Activated CD4-positive, CD25-positive, alpha-beta regulatory T cell treated with anti-CD3 and anti-CD28 coated beads, Interleukin-2, amount 50 U/mL, for 72 hours (primary cell): ENCODE results near the gene EGFL6.
"Not testable (repeated sequence)": the region's sequence is repeated elsewhere in the genome, so short reads cannot be mapped to it uniquely, and the experiment has no call there.

Experiments used
- DNase-seq: peaks from one replicate; pipeline ENCODE4 v3.0.0; 2021

The EGFL6 gene

DNA sequence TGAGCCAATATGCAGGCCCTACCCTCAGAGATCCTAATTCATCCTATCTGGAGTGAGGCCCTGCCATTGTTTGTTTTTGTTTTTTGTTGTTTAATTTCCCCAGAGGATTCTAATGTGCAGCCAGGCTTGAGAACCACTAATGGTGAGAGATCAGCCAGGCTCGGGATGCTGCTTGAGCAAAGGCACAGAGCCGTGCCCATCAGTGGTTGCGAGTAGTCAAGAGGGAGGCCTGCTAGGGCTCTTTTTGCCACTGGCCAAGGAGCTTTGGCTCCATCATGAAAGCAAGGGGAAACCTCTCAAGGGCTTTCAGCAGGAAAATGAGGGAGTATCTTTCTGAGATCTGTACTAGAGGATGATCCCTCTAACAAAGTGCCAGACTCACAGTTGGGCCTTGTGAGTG lies 86.3 kb downstream of the EGFL6 start:
- DNase-seq, result no peak

DNA sequence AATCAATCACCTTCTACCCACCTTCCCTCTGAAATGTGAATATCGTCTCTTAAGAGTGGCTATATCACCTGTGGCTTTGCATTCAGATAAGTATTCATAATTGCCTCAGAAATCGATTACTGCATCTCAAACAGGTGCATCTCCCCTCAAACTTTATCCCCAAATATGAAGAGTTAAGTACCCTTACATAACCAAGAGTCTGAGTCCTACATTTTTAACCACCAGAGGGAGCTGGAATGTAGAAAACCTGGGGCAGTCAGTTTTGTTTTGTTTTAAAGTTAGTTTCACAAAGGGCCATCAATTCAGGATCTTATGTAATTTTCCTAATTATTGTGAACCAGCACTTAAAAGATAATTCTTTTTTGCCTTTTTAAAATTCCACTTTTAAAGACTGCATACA lies 89.2 kb downstream of the EGFL6 start:
- DNase-seq, result no peak

DNA sequence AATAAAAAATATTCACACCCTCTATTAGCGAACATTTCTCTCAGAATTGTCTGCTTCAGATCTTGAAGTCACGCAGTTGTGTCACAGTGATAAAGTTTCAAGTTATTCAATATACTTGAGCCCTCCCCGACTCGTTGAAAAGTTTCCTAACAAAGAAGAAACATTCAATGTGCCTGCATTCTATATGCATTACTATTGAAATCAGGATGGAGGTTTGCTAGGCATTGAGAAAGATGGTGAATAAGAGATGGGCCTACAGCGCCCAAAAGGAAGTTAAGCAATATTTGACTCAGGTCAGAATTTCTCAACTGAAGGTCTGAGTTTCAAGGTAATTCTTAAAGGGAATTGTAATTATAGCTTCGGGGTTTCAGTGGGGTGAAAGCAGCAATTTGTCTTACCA lies 89.7 kb downstream of the EGFL6 start:
- DNase-seq, result no peak

DNA sequence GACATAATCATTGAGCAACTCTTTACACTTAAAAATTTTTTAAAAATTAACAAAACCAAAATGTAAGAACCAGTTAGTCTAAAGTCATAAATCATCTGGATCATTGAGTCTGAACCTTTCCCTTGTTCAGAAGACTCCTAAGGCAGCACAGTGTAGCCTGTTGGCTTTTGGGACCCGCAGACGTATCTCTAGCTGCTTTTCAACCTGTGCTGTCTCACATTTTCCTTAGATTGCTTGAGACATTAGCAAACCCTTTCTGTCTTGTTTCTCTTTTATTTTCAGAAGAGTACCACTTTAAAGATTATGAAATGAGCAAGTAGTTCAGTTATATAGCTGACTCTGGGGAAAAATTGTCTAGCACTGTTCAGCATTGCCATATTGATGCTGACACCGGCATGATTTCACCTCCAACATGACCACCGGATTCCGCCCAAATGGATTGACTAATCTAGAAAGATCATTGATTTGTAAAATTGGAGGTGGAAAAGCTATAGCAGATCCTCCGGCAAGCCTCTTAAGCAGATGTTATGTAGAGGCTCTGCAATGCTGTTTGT lies 92.4 kb downstream of the EGFL6 start:
- no peak for DNase-seq

DNA sequence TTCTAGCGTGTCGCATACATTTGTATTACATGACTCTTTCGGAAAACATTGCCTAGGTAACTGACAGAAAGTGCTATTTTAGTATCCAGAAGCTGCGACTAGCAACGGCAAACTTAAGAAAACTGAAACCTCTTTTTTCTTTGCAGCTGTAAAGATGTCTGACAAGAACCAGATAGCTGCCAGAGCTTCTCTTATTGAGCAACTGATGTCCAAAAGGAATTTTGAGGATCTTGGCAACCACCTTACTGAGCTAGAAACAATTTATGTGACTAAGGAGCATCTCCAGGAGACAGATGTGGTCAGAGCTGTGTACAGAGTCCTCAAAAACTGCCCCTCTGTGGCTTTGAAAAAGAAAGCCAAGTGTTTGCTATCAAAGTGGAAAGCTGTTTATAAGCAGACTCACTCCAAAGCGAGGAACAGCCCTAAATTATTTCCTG lies 93.0 kb downstream of the EGFL6 start:
- no peak for DNase-seq

DNA sequence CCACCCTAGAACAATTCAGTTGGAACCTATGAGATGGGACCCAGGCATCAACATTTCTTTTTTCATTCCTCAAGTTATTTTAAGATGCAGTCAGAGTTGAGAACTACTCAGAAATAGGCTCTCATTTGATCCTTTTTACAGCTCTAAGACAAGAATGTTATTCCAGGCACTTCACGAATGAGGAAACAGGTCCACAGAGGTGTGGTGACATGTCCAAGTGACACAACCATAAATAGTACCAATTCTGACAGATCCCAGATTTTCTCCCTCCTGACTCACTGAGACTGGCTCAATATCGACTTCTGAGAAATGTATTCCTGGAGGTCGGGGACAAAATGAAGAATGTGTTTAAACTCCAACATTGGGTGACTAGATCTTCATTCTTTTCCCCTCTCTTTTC lies 94.6 kb downstream of the EGFL6 start:
- DNase-seq, result no peak

DNA sequence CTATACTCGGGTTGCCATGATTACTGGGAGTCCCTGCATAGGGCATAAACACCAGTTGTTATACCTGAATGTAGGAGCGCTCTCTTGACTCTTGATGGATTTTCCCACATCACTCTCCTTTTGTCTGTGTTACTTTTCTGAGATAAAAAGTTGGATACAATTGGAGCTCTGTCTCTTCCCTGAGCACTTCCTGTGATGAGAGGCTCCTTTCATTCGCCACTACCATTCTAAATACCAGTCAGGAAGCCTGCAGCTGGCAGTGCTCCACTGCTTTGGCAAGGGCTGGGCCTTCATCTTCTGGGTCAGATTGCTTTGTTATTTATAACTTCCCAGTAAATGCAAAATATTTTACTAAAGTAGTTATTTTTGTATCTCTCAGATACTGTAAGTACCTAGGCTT lies 97.4 kb downstream of the EGFL6 start:
- DNase-seq, result no peak

DNA sequence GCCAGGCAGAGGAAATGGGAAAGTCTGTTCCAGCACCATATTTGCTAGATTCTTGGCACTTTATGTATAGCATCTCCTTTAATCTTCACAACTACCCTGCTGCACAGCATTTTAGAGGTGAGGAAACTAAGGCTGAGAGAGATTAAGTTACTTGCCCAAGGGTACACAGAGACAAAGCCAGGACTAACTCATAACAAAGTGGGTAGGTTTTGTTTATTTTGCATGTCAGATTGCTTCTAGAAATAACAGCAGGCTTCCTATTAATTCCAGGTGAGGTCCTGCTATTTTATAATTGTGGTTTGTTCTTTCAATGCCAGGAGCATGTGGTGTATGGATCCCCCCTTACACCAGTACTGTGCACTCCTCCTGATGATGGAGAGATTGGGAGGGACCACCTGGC lies 98.5 kb downstream of the EGFL6 start:
- DNase-seq, result no peak

DNA sequence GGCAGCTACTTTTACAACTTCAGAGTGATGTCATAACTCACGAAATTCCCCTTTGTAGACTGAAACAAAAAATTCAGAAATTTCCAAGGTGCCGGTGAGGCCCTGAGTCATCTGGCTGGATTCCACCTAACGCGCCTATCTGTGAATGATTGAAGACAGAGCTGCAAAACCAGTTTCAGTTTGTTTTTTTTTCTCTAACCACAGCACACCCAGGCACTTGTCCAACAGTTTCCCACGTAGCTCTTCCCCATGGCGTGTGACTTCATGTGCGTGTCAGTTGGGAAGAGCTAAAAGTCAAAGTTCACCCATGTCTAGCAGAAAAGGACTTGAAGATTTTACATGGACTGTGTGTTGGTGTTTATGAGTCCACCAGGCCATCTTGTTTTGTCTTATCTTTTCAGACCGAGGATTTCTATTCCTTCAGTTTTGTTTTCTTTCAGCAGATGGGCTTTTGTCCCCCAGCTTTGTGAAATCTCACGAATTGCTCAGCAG lies 99.9 kb downstream of the EGFL6 start:
- no peak for DNase-seq

DNA sequence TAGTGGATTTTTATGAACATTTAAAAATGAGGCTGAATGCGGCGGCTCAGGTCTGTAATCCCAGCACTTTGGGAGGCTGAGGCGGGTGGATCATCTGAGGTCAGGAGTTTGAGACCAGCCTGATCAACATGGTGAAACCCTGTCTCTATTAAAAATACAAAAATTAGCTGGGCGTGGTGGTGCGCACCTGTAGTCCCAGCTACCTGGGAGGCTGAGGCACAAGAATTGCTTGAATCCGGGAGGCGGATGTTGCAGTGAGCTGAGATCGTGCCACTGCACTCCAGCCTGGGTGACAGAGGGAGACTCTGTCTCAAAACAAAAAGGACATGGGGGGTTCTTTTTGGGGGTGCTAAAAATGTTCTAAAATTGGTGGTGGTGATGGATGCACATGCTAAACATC lies 100.4 kb downstream of the EGFL6 start:
- DNase-seq, result not testable (repeated sequence)

DNA sequence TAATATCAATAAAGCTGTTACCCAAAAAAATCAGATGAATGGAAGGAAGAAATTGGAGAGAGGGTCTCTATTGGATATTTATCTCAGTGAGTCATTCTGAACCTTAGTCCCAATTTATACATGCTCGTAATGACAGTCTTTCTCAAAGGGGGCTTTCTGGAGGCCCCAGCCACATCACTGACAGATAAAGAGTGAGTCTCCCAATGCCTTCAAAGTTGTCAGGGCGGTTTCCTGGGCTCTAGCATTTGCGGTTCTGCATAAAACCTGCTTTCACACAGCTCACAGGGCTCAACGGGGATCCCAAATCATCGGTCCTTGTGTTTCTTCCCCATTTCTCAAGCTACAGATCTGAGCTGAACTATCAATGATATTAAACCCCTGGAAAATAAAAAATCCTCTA lies 100.8 kb downstream of the EGFL6 start:
- DNase-seq, result no peak

DNA sequence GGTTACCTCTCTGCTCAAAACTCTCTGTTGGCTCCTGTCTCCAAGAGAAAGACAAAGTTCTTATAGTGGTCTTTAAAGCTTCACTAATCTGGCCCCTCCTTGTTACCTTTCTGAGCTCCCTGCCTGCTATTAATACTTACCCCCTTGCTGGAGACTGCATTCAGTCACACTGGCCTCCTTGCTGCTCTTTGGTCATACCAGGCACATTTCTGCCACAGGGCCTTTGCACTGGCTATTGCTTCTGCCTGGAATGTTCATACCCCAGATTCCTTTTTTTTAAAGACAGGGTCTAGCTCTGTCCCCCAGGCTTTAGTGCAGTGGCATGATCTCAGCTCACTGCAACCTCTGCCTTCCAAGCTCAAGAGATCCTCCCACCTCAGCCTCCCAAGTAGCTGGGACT lies 103.6 kb downstream of the EGFL6 start:
- DNase-seq, result no peak

DNA sequence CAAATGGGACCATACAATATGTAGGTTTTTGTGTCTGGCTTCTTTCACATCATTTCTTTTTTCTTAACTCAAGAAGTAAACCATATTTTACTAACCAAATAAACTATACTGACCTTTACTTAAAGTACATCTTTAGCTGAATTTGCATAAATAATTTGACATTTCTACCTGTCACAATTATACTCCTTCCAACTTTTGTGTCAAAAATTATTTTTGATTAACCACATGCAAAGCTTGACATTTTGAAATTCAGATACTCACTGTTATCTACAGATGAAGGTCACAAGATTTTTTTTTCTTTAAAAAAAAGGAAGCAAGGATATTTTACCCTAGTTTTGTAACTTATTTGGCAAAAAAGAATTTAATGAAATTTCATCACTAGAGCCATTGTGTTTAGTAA lies 107.5 kb downstream of the EGFL6 start:
- no peak for DNase-seq

DNA sequence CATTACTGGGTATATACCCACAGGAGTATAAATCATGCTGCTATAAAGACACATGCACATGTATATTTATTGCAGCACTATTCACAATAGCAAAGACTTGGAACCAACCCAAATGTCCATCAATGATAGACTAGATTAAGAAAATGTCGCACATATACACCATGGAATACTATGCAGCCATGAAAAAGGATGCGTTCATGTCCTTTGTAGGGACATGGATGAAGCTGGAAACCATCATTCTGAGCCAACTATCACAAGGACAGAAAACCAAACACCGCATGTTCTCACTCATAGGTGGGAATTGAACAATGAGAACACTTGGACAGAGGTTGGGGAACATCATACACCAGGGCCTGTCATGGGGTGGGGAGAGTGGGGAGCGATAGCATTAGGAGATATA lies 110.3 kb downstream of the EGFL6 start:
- DNase-seq, result not testable (repeated sequence)

DNA sequence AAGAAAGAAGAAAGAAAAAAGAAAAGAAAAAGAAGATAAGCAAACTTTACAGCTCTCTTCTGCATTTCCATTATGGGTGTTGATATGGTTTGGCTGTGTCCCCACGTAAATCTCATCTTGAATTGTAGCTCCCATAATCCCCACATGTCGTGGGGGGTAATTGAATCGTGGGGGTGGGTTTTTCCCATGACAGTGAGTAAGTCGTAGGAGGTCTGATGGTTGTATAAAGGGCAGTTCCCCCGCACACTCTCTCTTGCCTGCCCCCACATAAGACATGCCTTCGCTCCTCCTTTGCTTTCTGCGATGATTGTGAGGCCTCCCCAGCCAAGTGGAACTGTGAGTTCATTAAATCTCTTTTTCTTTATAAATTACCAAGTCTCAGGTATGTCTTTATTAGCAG lies 112.2 kb downstream of the EGFL6 start:
- no peak for DNase-seq
